CMK (cell line): ENCODE measurements around the gene SPTY2D1.

Experiments used
- DNase-seq: peaks from one replicate; pipeline ENCODE4 v3.0.0-alpha.2; 2010; ENCODE audit warnings: low read depth

Gene SPTY2D1

GRCh38 chr11:18563090-18563730 is 70.9 kb downstream of the SPTY2D1 start:
- no peak for DNase-seq
